Embryonic facial prominence (tissue), 1 donor: Measurements from ENCODE around the gene FGD4.
"Not testable (repeated sequence)": the region's sequence is repeated elsewhere in the genome, so short reads cannot be mapped to it uniquely, and the experiment has no call there.

Source experiments
- DNase-seq: peaks from one replicate; pipeline ENCODE4 v3.0.0-alpha.2; 2016; ENCODE audit errors: extremely low spot score

The FGD4 gene

DNA sequence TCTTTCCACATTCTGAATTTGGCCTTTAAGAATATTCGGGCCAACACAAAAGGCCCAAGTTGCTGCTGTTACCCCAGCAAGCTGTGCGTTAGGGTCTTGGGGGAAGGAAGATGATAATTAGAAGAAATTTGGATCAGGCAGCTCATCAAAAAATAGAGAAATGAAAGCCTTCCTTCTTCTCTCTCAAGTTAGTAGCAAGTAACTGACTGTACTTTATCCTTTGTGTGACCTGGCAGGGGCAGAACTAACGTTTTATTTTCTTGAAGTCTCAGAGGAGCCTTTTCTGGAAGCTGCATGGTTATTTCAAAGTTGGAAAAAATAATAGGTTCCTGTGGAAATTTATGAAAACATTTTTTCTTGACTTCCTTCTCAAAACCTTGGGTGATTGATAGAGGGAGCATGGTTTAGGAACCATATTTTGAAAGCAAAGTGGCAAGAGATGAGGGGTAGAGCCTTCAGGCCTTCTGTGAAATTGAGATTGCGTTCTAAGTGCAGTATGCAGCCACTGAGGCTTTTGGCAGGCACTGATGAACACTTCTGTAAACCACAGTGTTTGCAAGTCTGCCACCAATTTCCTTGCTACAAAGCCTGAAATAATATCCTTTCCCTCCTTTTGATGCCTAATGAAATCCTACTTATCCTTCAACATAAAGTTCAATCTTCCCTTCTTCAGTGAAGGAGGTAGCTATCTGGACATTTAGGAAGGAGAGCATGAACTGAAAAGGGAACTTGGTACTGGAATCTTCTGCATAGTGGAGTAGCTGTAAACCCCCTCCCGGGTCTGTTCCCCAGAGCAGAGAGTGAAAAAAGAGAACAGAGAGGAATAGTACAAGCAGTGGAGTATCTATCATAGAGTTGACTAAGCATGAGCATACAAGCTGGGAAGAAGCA lies 123.2 kb downstream of the FGD4 start:
- DNase-seq = no peak

DNA sequence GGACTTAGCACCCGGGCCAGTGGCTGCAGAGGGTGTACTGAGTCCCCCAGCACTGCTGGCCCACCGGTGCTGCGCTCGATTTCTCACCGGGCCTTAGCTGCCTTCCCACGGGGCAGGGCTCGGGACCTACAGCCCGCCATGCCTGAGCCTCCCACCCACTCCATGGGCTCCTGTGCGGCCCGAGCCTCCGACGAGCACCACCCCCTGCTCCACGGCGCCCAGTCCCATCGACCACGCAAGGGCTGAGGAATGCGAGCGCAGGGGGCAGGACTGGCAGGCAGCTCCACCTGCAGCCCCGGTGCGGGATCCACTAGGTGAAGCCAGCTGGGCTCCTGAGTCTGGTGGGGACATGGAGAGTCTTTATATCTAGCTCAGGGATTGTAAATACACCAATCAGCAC lies 126.4 kb downstream of the FGD4 start:
- not testable (repeated sequence) for DNase-seq

DNA sequence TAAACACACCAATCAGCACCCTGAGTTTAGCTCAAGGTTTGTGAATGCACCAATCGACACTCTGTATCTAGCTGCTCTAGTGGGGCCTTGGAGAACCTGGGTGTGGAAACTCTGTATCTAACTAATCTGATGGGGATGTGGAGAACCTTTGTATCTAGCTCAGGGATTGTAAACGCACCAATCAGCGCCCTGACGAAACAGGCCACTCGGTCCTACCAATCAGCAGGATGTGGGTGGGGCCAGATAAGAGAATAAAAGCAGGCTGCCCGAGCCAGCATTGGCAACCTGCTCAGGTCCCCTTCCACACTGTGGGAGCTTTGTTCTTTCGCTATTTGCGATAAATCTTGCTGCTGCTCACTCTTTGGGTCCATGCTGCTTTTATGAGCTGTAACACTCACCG lies 127.0 kb downstream of the FGD4 start:
- DNase-seq = not testable (repeated sequence)

DNA sequence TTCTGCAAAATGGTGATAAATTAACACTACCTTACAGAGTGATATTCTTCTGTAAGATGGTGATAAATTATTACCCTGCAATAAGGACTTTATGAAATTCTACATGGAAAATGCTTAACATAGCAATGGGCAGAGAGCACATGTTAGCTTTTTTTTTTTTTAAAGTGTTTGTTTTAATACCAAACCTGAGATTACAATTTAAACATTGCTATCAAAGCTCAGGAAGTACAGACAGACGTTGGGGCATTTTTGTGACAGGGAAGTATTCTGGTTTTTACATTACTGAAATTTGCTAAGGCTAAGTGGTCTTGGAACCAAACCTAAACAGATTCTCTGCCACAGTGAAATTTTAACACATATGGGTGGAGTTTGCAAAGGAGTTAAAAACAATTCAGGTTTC lies 133.1 kb downstream of the FGD4 start:
- no peak for DNase-seq

DNA sequence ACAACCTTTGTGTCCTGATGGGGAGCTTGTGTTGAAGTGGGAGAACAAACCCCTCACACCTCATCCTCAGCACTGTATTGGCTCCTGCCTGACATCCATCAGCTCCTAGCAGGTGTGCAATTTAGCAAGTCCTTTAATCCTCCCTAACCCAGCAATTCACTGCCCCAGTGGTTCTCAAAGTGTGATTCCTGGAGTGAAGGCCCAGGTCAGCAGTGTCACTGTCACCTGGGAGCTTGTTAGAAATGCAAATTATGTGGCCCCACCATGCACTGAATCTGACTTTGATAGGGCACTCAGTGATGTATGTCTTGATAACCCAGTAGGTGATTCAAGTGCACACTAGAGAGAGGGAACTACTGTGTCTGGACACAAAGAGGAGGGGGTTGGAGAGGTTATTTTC lies 133.6 kb downstream of the FGD4 start:
- DNase-seq = no peak

DNA sequence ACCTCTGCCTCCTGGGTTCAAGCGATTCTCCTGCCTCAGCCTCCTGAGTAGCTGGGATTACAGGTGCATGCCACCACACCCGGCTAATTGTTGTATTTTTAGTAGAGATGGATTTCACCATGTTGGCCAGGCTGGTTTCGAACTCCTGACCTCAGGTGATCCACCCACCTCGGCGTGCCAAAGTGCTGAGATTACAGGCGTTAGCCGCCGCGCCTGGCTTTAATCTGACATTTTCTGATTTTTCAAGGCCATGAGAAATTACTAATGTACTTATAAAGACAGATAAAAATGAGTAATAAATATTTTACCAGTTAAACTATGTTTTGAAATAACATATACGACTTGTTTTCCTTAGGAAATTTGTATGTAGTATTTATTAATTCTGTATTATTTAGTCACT lies 134.1 kb downstream of the FGD4 start:
- not testable (repeated sequence) for DNase-seq

DNA sequence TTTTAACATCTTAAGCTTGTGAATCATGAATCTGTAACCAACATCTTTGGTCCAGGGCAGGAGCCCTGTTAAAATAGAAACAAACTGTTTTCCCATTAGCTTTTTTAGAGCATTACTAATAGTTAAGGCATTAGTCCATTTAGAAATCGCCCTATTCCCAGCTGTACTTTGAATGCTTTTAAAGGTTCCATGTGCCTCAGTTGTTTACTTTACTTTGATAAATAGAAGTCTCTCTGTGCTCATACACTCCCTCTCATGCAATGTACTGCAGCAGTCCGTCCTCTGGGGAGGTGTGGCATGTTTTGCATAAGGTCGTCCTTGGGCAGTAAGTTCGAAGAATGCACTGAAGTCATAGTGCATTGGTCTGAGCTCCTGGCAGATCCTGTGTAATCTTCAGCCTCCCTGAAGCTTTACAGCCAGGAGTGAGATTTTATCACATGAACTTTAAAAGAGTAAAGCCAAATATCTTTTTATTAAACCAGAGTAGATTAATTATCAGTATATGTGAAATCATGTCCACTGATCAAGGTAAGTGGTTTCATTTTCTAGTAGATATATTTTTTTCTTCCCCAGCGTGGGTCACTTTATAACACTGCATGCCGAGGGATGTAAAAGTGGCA lies 134.7 kb downstream of the FGD4 start:
- DNase-seq = no peak

DNA sequence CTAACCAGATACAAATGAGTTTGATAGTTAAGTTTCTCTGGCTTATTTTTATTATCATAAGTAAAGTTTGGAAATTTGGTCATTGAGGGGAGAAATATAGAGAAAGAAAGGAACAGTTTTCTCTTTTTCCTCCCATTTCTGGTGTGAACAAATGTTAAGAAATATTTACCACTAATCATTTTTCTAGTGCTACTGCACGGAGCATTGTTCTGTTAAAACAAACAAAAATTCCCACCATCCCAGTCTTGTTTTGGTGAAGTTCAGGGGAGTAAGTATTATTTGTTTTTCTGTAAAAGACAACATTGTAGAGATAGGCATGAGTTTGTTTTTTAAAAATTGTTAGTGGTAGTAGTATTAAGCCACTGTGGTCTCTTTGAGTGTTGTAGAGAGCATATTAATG lies 135.3 kb downstream of the FGD4 start:
- DNase-seq = no peak

DNA sequence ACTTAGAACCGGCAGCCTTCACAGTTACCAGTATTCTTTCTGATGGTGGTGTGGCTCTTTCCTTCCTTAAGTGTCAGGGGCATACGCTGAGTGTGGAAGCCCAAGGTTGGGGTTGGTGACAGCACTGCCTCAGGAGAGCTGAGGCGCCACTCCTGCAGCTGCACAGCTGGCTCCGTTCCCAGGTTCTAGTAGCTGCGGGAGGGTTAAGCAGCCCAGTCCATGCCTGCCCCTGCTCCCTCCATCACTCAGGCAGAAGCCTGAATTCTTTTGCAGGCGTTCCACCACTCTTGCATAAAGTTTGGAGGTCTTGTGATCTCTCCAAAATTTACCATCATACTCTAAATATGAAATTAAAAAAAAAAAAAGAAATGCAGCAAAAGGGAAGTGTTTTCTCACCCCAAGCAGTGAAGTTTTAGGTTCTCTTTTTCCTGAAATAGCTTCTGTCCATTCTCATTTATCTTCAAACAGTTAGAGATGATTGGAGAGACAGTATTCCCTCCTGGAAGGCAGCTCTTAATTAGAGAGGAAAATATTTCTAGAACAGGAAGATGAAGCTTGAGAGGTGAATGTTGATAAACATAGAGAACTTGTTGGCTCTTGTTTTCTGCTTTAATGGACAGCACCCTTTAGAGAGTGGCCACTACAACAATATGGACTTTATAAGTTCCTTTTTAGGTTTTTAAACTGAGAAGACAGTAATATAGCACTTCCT lies 136.1 kb downstream of the FGD4 start:
- DNase-seq = no peak

DNA sequence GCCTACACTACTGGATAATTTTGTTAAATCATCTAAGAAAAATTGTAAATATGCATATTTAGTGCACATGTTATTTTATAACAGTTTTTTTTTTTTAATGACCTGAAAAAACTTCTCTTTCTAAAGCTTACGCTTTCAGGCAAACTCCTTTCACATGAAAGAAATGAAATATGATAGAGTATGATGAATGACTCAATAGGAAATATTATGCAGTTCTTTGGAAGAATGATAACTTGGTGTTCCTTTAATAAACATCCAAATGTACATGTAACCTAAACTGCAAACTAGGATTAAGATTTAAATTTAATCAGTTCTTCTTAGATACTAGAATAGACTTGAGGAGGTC lies 136.6 kb downstream of the FGD4 start:
- no peak for DNase-seq

DNA sequence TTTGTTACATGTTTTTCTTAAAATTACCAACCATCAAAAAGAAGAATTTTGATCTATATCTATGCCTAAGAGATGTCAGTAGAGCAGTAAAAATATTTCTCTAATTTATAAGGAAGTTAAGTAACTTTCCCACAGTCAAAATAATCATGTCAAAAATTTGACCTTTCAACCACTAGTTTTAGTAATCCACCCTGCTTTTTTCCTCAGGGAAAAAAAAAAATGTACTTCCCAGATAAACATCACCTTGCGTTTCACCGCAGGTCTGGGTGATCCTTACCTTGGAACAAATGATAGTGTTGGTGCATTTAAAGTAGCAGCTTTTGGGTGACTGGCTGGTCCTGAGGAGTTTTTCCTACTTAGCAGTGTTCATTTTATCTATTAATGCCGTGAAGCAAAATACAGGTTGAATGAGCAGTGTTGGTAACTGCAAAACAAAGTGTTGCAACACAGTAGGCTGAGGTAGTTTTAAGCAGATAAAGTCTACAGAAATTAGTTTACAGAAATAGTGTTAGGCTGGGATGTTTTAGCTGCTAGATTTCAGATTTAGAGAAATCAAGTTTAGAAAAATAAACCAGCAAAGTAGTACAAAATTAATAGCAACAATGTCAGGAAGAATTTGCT lies 142.5 kb downstream of the FGD4 start:
- DNase-seq = no peak

DNA sequence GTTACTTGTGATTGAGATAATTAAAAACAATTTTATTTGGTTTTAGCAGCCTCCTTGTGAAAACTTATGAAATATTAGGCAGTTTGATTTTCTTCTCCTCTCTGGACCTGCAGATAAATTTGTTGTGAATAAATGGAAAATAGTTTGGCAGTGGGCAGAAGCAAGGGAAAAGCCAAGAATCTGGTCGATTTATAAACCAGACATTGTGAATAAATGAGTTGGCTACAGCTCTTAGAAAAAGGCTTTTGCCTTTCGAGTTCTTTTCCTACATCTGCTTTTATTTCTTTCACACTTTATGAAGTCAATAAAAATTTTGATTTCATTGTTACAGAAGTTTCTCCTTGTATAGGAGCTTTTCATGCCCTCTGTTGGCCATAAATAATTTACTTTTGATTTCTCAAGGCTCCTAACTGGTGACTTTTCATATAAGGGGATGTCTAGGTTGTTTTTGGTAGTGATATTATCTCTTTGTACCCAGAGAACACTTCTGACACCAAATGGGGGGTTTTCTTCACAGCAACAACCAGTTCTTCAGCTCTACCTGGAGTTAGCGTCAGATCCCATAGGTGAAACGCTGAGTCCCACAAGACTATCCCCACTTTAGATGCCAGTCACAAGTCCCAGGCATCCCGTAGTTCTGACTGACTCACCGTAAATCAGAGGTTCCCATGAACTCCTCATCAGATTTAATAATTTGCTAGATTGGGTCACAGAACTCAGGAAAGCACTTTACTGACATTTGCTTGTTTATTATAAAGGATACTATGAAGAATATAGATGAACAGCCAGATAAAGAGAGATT lies 143.3 kb downstream of the FGD4 start:
- no peak for DNase-seq

DNA sequence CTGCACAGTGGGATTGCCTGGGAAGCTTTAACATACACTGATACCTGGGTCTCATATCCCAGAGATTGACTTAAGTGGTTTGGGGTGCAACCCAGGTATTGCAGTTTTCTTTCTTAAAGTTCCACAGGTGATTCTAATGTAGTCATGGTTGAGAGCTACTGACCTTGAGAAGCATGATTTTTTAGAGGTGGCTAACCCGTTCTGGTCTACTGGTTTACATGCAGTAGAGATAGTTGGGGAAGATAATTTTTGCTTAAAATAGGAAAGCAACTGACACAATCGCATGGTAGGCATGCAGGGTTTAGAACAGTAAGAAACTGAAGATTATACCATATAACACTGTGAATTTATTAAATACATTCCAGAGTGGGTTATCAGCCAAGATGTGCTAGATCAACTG lies 145.5 kb downstream of the FGD4 start:
- DNase-seq = no peak

DNA sequence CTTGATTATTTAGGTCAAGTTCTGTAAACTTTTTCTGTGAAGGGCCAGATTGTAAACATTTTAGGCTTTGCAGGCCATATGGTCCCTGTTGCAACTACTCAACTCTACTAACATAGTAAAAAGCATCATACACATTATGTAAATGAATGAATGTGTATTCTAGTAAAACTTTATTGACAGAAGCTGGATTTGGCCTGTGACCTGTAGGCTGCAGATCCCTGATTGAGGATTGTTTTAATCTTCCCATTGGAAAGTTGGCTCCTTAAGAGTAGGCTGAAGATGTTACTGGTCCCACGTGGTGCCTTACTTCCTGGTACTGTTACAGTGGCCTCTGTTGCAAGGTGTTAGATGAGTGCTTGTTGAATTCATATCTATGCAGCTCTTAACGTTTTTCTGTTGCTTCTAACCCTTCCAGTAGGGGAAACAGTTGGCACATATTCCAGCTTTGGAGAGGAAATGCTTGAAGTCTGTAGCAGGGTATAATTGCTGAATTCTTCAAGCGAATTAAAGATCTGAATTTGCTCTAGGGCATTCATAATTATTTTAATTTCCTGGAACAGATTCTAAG lies 146.1 kb downstream of the FGD4 start:
- no peak for DNase-seq

DNA sequence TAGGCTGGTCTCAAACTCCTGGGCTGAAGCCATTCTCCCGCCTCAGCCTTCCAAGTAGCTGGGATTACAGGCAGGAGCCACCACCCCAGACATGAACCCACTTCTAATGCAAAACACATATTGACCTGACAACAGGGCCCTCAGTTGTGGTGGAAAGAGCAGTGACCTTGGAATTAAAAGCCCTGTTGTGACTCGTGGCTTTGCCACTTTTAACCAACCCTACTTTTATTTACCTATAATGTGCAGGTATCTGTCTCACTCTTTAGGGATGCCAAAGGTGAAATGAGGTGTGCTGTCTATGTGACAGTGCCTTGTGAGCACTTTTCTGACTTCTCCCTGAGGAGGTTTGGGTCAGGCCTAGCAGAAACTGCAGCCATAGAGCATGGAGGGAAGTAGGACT lies 146.9 kb downstream of the FGD4 start:
- no peak for DNase-seq

DNA sequence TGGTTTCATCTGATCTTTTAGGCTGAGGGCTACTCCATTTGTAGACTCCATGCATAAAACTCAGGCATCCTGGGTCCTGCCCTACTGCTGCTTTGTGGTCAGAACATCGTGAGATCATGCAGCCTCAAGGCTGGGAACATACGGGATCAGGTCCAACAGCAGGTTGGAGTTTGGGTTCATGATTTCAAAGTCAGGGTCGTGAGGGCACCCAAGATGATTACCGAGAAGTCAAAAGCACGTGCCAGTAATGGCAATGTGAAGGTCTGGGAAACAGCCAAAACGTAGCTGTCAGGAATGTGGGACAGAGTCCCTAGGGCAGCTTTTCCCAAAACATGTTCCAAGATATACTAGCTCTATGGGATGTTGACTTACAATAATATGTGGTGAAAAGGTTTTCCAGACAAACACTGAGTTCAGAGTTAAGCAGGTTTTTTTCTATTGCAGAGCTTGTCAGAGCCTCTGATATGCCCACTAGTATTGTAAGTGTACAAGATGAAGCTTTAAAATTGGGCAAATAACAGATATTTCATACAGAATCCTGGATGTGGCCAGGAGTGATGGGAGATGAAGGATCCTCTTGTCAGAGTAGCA lies 149.4 kb downstream of the FGD4 start:
- DNase-seq = no peak

DNA sequence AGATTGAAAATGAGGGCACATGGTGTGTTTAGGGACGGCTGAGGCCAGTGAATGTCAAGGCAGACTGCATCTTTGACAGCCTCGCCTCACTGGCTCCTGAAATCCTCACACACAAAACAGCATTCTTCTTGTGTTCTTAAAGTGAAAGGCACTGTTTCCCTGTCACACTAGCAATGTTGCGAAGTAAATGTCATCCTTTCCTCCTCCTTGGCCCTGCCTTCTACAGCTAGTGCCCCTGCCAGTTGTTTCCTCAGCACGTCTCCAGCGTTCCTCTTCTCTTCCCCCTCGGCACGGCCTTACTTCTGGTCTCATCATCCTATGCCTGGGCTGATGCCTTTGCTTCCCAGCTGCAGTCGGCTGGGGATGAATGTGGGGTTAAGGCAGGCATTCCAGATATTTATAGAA lies 150.3 kb downstream of the FGD4 start:
- DNase-seq = no peak

DNA sequence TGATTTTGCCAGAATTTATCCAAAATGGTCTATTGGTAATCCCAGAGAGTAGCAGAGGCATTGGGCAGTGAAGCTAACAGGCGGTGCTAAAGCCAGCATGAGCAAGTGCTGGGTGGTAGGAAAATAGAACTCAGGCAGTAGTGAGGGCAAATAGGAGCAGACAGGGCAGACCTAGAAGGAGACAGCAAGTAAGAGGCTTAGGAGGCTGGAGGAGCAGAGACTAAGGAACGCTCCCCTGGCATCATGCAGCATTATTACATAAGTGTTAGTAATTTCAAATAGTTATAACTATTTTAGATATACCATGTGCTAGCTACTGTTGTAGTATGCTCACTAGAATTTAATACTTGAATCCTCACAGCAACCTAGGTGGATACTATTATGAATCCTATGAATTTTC lies 151.7 kb downstream of the FGD4 start:
- no peak for DNase-seq

DNA sequence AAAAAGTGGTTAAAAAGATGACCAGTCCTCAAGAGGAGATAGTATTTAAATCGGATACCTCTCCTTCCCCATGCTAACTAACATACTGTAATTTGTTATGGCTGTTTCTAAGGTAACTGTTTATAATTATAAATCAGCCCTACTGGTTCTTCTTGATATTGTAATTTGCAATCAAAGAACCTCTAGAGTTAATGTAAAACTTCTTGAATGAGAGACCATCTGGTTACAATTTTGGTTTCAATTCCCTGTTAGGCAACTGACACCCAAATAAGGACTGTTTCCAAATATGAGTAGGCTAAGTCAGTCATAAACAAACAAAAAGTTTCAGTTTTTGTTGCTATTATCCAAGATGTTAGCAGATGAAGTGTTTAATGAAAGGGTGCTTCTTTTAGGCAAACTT lies 159.5 kb downstream of the FGD4 start:
- DNase-seq = no peak

DNA sequence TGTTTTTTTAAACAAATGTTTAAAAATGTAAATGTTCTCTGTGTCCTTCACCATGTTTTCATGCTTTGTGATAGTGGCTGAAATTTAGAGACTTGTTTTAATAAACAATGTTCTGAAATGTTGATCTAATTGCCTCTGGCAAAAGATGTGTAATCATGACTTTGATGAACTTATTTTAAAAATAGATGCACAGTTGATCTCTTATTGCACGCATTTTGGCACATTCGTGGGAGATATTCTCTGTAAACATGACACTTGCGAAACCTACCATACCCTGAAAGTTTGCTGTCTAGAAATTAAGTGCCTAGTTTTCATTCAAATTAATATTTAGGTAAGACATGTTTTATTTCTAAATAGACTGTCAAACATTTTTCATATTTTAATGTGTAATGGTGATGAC lies 160.1 kb downstream of the FGD4 start:
- DNase-seq = no peak

DNA sequence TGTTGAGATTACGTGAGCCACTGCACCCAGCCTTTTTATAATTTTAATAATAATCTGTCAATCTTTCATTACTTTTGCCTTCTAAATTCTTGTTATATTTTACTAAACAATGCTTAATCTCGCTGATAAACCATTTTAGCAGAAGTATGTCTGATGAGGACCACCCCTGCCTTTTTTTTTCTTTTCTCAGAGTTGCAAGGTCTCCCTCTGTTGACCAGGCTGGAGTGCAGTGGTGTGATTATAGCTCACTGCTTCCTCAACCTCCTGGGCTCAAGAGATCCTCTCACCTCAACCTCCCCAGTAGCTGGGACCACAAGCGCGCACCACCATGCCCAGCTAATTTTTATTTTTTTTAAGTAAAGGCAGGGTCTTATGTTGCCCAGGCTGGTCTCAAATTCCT lies 161.2 kb downstream of the FGD4 start:
- no peak for DNase-seq
